HG03439 (cell line): ENCODE results near the gene TTC9B.

Experiments
- ATAC-seq: cut with Tn5 transposase; IDR thresholded peaks from one replicate; pipeline ENCODE4 v1.9.1; 2021; ENCODE audit warnings: mild to moderate bottlenecking, moderate library complexity; ENCODE audit not compliant: unreplicated experiment

TTC9B gene

DNA sequence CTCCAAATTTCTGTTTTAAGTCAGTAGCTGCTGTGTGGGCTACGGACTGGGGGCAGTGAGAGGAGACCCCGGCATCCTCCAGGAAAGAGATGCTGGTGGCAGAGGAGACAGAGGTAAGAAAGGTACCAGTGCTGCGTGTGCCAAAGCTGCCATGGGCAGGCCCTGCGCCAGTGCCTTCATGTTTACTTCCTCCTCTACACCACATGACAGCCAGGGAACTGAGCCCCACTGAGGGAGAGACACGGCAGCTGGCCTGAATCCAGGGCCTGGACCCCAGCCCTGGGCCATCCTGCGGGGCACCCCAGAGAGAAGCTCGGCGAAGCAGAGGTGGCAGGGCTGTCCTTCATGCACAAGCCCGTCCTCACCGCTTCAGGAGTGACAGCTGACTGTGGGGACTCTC lies 31.0 kb upstream of the TTC9B start:
- ATAC-seq: no peak

DNA sequence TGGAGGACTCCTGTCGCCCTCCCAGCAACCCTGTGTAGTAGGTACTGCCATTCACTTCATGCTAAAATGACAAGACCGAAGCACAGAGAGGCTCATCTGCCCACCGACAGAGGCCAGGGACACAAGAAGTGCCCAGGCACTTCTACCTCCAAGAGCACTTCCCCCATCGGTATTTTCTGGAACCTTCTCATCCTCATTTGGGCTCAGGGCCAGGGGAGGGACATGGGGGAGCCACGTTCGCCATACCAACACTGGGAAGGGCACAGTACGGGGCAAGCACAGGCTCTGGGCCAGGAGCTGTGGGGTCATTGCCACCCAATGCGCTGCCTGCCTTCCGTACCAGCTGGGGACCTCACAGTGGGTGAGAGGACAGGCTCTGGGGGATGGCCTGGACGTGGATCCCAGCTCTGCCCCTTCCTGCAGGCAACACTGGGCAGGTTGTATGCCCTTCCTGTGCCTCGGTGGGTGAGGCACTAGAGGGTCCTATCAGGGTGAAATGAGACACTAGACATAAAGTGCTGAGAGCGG lies 29.6 kb upstream of the TTC9B start:
- no peak for ATAC-seq

DNA sequence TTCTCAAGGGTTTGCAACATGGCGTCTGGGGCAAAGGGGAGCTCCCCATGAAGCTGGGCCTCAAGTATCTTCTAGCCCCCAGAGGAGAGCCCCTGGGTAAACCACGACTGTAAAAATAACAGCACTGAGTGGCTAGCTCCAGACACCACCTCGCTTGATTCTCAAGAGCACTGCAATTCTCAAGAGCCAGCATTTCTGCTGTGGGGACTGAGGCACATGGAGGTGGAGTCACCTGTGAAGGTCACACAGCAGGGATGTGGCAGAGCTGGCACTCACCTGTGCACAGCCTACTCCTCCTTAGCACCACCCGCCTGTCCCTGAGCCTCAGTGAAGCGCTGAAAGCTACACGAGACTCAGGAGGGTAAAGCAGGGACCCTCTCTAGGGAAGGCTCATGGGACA lies 29.0 kb upstream of the TTC9B start:
- ATAC-seq: no peak

DNA sequence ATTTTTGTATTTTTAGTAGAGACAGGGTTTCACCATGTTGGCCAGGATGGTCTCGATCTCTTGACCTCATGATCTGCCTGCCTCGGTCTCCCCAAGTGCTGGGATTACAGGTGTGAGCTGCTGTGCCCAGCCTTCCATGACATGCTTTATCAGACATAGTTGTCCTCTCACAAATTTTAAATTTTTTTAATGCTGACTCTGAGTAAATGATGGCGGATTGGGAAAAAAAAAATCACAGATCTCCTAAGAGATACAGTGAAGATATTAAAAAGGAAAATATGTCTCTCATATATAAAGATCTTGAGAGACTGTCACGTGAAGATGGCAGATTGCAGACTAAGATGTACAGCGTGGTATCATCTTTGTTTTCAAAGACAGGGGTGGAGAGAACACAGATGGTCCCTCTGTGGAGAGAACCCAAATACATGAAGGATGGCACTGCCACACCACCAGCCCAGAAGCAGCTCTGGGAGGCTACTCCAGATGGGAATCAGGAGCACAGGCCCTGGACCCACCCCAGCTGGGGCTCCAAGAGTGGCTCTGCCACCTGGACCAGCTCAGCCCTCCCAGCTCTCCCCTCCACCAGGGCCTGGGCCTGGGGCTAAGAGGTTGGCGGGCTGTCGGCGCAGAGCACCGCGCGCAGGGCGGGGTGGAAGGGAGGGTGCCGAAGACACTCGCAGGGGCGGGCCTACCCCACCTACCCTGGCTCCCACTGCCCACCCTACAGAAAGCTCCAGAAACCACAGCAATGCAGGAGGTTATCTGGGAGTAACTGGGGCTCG lies 28.3 kb upstream of the TTC9B start:
- no peak for ATAC-seq

DNA sequence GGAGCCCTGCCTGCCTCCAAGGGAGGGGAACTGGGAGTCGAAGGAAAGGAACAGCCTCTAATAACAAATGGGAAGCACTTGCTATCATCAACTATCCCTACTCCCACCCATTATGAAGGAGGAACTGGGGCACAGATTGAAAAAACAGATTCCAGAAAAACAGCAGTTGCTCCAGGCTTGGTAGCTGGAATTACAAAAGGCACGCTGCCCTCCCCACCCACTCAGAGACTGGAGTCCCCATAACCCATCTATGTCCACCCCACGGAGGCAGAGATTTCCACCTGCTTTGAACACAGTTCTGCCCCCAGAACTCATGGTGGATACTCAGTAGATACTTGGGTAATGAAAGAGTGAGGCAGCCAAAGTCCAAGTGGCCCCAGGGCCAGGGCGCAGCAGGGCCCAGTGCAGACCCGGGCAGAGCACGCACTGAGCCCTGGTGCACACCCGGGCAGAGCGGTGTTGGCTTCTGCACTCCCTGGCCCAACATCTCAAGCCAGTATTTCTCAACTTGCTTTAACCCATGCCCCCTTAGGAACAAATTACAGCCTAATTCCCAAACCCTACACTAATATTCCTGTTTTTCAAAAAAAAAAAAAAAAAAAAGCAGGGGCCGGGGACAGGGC lies 27.4 kb upstream of the TTC9B start:
- ATAC-seq: no peak

DNA sequence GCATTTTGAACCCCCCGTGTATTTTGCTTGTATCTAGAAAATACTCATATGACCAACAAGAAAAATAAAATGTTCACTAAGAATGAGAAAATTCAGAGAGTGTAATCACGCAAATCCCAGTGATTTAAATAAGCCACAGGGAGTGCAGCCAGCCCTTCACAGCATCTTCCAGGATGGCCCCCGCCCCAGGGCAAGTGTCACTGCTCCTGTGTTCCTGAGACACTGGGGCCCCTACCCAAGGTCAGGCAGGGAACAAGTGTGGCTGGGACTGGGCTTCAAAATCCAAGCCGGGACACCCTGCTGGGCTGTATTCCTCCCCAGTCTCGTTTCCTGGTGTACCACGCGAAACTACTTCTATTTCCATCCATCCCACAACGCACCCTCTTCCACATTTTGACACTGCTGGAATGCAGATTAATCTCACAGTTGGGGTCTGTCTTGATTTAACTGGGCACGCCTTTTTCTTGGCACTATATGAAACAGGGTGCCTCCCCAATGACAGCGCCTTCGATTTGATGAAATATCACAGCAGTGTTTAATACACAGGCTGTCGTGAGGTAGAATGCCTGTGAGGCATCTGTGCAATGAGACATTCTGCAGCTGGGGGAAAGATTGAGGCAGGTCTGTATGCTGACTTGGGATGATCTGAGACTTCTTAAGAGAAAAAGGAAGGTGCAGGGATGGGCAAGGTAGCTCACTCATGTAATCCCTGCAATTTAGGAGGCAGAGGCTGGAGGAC lies 26.6 kb upstream of the TTC9B start:
- no peak for ATAC-seq

DNA sequence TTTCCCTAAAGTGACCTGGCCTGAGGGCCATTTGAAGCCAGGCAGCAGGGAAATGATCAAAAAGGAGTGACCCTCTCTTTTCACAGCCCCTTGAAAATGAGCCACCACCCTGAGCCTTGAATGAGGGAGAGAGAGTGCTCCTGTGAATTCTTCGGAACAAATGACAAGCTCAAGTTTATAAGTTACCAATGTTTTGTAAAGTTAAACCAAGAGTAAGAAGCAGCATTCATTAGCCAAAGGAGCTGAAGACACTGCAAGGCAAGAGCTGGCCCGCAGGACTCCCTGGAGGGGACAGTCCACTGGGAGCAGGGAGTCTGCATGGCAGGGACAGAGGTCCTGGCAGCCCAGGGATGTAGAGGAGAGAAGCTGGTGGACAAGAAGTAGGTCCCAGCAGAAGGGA lies 25.0 kb upstream of the TTC9B start:
- no peak for ATAC-seq

DNA sequence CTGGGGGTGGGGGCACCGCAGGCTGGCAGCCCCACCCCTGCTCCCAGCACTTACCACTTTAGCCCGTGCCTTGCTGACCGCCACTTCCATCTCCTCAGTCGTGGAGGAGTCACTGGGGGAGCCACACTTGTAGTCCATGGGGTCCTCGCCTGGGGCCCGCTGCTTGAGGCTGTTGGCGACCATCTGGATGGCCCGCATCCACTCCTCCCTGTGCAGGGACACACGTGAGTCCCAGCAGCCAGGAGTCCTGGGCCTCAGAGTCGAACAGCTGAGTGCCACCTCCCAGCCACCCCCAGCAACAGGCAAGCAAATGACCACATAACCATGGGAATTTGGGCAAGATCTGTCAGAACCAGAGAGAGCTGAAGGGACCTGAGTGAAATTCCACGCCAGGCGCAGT lies 24.3 kb upstream of the TTC9B start:
- no peak for ATAC-seq

DNA sequence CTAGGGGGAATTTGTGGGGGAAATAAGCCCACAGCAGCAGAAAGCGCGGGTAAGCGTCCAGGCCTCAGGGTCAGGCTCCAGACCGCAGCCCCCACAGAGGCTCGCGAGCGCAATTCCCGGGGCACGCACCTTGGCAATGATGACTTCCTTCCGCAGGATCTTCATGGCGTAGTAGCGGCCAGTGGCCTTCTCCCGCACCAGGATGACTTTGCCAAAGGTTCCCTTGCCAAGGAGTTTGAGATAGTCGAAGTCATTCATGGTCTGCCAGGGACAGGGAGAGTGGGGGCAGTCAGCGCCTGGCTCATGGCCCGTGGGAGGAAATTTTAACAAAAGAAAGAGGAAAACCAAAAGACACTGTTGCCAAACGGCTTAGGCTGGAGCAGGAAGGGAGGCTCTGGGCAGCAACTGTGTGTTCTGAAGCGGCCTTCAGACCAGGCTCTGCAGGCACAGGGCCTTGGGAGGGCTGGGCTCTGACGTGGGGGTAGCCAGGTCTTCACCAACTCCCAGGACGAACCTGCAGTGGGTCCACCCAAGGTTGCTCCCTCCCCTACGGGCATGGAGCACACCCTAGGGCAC lies 23.7 kb upstream of the TTC9B start:
- ATAC-seq: no peak

DNA sequence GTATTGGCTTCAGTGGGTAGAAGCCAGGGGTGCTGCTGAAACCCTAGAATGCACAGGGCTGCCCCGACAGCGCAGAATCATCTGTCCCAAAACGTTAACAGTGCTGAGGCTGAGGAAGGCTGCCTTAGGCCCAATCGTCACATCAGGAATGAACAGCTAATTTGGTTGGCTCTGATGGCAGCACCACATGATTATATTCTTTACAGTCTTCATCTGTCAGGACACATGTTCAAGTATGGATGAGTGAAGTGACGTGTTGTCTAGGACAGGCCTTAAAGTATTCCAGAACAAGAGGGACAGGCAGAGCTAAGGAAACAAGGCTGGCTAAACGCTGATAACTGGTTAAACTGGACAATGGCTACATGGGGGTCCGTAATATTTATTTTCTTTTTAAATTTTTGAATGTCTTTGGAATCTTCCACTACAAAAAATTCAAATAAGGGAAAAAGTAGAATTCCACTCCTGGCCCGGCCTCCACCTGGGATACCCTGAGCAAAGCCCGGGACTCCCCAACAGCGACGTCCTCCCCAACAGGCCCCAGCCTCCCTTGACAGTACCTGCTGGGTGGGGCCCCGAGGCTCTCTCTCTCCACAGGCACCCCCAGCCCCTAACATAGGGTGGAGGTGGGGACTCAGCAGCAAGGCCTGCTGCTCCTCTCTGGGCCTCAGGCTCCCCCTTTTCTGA lies 23.1 kb upstream of the TTC9B start:
- no peak for ATAC-seq

DNA sequence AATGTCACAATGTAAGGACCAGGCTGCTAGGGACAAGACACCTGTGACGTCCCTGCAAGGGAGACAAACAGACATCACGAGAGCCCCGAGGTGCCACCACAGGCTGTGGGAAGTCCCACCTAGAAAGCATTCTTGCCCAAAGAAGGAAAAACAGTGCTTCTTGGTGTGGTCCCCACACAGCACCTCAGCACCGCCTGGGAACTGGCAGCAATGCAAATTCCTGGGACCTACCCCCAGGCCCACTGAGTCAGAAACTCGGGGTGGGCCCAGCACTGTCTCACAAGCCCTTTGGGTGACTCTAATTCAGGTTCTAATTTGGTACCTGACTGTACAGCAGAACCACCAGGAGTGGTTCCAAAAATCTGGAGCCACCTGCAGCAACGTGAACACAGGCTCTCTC lies 22.1 kb upstream of the TTC9B start:
- ATAC-seq: no peak

DNA sequence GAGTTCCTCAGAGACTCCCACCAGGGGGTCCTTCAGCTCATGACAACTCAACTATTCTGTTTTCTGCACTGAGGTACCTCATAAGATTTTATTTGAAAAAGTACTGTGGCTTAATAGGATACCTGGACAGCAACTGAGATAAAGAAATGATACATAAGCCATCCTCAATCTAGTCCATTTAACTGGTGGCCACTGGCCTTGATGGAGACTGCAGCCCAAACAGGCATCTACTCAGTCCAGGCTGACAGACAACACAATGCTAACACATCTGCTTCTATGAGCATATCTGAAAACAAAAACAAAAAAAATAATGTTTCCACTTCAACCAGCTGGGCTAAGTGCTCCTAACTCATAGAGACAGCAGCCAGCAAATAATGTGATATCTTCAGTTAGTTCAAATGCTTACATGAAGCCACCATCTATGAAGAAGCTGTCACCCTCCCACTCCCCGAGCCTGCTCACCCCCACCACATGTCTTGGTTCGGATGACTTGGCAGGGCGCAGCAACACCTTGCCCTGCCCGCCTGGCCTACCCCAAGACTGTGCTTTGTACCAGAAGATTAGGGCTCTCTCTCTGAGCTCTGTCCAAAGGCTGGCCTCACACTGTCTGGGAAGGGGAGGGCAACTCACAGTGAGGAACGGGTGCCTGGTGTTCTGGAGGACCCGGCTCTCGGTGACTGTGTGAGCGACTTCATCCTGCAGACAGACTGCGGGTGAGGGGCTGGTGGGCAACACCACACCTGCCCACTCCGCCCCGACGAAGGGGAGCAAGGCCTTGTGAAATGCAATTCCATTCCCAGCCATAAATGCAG lies 21.4 kb upstream of the TTC9B start:
- no peak for ATAC-seq

DNA sequence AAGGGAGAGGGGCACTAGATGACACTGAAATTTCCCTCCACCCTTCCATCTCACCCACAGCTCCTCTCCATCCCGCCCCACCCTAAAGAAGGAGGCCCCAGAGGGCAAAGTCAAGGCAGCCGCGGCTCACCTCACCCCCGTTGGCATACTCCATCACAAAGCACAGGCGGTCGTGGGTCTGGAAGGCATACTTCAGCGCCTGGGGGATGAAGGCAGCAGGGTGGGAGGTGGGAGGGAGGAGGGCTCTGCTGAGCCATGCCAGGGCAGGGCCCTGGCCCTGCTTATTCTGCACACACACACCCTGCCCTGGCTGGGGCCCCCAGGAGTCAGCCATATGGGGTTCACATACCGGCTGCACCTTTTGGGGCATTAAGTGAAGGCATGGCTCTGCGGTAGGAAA lies 20.6 kb upstream of the TTC9B start:
- no peak for ATAC-seq

DNA sequence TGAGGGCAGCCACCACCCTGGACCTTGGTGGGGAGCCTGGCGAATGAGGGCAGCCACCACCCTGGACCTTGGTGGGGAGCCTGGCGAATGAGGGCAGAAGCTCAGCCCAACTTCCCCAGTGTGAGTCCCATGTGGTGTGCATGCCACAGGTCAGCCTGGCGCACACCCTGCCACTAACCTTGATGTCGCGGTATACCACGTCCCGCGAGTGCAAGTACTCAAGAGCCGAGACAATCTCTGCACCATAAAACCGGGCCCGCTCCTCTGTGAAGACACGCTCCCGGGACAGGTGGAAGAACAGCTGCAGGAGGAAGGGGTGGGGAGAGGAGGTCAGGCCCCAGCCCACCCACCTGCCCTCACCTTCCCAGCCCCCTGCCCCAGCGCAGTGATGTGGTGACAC lies 19.6 kb upstream of the TTC9B start:
- ATAC-seq: no peak

DNA sequence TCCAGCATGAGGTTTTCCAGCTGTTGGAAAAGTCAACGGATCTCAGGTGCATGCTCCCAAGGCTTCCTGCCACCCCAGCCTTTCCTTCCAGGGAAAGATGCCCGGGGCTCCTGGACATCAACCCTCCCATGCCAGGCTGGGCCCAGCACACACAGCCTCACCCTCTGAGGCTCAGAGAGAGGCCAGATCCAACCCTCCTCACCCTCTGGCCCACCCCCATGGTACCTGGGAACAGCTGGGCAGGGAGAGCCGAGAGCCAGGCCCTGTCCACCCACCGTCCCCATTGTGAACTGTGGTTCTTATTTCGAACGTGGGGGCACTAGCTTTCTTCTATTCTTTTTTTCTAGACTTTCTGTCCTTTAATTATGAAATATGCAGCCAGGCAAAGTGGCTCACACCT lies 18.2 kb upstream of the TTC9B start:
- no peak for ATAC-seq

DNA sequence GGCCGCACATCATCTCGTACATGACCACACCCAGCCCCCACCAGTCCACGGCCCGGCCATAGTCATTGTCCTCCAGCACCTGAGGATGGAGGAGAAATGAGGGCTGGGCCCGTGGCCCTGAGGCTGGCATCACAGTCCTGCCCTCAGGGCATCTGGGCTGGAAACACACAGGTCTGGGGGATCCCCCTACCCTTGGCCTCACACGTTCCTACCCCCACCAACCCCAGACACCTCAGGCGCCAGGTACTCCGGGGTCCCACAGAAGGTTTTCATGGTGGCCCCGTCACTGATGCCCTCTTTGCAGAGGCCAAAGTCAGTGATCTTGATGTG lies 17.8 kb upstream of the TTC9B start:
- no peak for ATAC-seq

DNA sequence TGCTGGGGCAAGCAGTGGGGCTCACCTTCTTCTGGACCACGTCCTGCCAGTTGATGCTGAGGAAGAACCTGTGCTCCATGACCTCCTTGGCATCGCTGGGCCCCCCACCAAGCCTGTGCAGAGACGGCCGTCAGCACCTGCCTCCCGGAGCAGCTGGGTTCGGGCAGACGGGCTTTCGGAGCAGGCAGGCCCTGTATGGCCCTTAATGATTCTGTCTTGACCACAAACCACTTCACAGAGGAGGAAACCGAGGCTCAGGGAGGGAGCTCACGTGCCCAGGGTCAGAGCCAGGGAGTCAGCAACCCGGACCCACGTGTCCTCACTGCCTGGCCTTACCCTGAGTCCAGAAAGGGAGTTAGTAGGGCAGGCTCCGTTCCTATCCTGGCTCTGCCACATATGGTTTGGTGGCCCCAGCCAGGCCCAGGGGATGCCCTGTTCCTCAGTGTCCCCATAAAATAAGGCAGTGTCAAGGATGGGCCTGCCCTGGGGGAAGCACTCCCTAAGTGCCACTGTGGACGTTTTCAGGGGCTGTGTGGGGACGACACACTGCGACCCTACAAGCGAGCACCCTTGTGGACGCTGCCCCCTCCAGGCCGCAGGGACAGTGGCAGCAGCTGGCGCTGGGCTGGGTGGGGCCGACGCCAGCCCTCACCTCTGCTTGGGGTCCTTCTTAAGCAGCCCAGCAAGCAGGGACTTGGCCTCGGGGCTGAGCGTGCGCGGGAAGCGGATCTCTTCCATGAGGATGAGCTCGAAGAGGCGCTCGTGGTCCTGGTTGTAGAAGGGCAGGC lies 17.2 kb upstream of the TTC9B start:
- no peak for ATAC-seq

DNA sequence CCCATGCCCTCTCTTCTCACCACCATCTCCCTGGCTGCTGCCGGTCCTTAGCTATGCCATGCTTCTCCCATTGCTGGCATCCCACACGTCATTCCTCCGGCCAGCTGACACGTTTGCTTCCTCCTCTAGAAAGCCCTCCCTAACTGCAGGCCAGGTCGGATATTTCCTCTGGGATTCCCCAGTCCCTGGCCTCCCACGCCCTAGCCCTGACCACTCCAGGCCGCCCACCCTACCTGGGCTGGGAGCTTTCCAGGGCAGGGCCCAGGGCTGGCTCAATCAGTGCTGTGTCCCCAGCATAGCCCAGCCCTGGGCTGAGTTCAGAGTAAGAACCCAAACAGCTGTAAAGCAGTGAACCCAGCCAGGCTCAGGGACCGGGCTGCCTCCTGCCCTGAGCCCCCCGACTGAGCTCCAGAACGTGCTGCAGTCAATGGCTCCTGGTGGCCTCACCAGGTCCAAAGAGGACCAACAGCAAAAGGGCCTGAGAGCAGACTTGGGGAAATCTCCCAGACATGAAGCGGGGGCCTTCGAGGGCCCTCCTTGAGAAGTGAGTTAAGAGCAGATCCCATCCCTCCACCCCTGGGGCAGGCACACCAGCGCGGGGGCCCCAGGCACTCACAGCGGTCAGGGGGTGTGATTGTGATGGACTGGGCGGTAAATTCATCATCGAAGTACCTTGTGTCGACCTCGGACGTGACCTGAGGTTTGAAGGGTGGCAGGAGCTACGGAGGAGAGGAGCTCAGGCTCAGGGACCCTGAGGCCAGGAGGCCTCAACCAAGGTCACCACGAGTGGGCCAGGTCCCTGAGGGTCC lies 16.4 kb upstream of the TTC9B start:
- ATAC-seq: no peak
